ENCODE measurements around the gene ITGB3. TPM values are rescaled to one million over a fixed set of nuclear protein-coding genes. Genes with fewer than 3 reads are reported as not detected.
A peak's percentile ranks its signal among the peaks of the same experiment; 100 is the strongest.
"Not testable (repeated sequence)": the region's sequence is repeated elsewhere in the genome, so short reads cannot be mapped to it uniquely, and the experiment has no call there.

The ITGB3 gene
- total RNA-seq, 4 donors from 2014 or later = 7.4 to 28.7 (median 23.5) TPM

DNA sequence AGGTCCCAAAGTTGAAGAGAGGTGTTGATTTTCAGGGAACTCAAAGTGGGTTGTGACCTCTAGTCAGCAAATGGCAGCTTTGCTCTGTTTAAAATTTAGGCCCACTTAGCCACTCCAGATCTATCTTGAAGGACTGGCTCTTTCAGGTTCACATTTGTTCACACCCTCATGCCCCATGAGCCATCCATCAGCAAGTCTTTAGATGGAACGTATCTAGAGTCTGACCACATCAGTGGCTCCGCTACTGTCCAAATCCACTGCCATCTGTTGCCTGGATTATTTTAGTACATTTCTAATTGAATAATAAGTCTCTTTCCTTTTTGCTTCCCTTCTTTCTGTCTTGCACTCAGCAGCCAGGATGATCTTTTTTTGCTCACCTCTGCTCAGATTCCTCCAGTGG, 10.5 kb downstream of the ITGB3 start:
- Histone ChIP-seq H3K36me3 (no peaks in the 10 kb centered on the region), H3K27ac (no peak overlapping the region), H3K4me1 (no peaks in the 10 kb centered on the region), H3K4me3 (no peak overlapping the region), H3K27me3 (no peaks in the 10 kb centered on the region), H3K9me3 (no peaks in the 10 kb centered on the region)
- DNase-seq = no peak
- TF ChIP-seq, protein P1, sequence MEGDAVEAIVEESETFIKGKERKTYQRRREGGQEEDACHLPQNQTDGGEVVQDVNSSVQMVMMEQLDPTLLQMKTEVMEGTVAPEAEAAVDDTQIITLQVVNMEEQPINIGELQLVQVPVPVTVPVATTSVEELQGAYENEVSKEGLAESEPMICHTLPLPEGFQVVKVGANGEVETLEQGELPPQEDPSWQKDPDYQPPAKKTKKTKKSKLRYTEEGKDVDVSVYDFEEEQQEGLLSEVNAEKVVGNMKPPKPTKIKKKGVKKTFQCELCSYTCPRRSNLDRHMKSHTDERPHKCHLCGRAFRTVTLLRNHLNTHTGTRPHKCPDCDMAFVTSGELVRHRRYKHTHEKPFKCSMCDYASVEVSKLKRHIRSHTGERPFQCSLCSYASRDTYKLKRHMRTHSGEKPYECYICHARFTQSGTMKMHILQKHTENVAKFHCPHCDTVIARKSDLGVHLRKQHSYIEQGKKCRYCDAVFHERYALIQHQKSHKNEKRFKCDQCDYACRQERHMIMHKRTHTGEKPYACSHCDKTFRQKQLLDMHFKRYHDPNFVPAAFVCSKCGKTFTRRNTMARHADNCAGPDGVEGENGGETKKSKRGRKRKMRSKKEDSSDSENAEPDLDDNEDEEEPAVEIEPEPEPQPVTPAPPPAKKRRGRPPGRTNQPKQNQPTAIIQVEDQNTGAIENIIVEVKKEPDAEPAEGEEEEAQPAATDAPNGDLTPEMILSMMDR (IDR thresholded peaks at IDR 0.05) = no peak
- TF ChIP-seq POLR2A (IDR thresholded peaks at IDR 0.05) = no peak
- intact Hi-C loops (cut with DNase I; ENCODE audit: low total_unique reads) = no loop called here

DNA sequence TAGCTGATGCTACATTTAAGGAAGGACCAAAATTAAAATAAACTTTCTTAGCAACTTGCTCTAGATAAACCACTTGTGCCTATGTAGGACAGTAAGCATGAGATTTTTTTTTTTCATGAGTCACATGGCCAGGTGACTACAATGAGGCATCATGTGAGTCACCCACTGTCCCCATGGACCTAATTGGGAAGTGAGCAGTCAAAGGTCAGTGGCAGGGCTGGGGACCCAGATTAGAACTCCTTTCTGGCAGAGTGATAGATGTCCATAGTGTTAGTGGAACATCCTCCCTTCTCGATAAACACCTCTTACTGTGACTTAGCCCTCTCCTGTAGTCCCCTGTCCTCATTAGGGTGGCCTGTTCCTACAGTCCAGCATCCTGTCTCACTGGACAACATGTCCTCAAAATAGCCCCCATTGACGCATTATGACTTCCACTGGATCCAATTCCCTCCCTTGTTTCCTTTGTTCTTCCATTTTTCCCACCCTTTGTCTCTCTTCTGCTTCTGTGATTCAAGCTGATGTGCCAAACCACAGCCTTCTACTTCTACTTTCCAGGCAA, 12.4 kb downstream of the ITGB3 start:
- TF ChIP-seq, protein P1 (IDR thresholded peaks at IDR 0.05) = no peak
- TF ChIP-seq POLR2A (IDR thresholded peaks at IDR 0.05) = no peak
- no peak for DNase-seq
- Histone ChIP-seq H3K9me3 (no peaks in the 10 kb centered on the region), H3K4me3 (no peak overlapping the region), H3K4me1 (no peaks in the 10 kb centered on the region), H3K27me3 (no peaks in the 10 kb centered on the region), H3K27ac (peak overlapping the region; percentile 29 to 36), H3K36me3 (no peaks in the 10 kb centered on the region)
- intact Hi-C loops (cut with DNase I; ENCODE audit: low total_unique reads) = no loop called here

DNA sequence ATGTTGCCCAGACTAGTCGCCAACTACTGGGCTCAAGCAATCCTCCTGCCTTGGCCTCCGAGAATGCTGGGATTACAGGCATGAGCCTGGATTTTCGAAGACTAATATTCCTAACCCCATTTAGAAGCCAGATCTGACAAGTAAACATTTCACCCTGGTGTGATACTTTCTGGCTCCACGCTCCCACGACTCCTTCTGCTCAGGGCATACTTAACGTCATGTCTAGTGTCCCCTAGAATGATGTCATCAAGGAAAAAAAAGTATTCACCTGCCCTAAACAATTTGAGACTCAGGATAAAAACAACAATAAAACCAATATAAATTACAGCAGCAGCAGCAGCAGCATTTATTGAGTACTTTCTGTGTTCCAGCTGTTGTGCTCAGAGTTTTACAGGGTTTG, 13.2 kb downstream of the ITGB3 start:
- no peak for DNase-seq
- Histone ChIP-seq H3K27ac (peak overlapping the region; percentile 29 to 36), H3K36me3 (no peaks in the 10 kb centered on the region), H3K4me1 (no peaks in the 10 kb centered on the region), H3K4me3 (no peak overlapping the region), H3K27me3 (no peaks in the 10 kb centered on the region), H3K9me3 (no peaks in the 10 kb centered on the region)
- intact Hi-C loops (cut with DNase I; ENCODE audit: low total_unique reads) = no loop called here
- TF ChIP-seq POLR2A (IDR thresholded peaks at IDR 0.05) = no peak
- TF ChIP-seq, protein P1 (IDR thresholded peaks at IDR 0.05) = no peak

DNA sequence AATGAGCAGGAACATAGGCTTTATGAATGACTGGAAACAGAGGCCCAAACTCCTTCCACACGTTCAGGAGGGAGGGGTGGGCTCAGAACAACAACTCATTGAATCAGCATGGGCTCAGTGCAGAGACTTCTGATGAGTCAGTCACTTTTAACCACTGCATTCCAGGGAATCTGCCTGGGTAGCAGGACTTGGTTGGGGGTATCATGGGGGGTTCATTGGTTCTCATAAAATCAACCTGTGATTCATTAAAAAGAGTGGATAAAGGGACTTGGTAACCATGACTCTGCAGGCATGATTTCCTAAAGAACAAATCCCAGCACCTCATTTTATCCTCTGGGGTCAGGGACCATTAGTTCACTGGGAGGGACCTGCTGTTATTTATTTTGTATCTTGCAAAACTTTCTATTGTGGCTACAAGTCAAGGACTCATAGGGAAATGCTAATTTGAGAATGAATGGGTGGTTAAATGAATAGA, 13.8 kb downstream of the ITGB3 start:
- intact Hi-C loops (cut with DNase I; ENCODE audit: low total_unique reads) = no loop called here
- no peak for DNase-seq
- Histone ChIP-seq H3K36me3 (no peaks in the 10 kb centered on the region), H3K27ac (peak overlapping the region in 1 of 2 donors; percentile 36), H3K4me3 (no peak overlapping the region), H3K9me3 (no peaks in the 10 kb centered on the region), H3K27me3 (no peaks in the 10 kb centered on the region), H3K4me1 (no peaks in the 10 kb centered on the region)
- TF ChIP-seq, protein P1 (IDR thresholded peaks at IDR 0.05) = no peak
- TF ChIP-seq POLR2A (IDR thresholded peaks at IDR 0.05) = no peak

DNA sequence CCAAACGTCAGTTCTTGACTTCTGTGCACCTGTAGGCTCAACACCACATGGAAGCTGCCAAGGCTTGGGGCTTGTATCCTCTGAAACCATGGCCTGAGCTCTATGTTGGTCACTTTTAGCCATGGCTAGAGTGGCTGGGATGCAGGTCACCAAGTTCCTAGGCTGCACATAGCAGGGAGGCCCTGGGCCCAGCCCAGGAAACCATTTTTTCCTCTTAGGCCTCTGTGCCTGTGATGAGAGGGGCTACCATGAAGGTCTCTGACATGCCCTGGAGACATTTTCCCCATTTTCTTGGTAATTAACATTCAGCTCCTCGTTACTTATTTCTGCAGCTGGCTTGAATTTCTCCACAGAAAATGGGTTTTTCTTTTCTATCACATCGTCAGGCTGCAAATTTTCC, 15.3 kb downstream of the ITGB3 start:
- H3K9me3 ChIP-seq; H3K36me3 ChIP-seq; H3K27ac ChIP-seq; H3K27me3 ChIP-seq; H3K4me1 ChIP-seq; H3K4me3 ChIP-seq; intact Hi-C loops (cut with DNase I; ENCODE audit: low total_unique reads); DNase-seq: not testable (repeated sequence)

DNA sequence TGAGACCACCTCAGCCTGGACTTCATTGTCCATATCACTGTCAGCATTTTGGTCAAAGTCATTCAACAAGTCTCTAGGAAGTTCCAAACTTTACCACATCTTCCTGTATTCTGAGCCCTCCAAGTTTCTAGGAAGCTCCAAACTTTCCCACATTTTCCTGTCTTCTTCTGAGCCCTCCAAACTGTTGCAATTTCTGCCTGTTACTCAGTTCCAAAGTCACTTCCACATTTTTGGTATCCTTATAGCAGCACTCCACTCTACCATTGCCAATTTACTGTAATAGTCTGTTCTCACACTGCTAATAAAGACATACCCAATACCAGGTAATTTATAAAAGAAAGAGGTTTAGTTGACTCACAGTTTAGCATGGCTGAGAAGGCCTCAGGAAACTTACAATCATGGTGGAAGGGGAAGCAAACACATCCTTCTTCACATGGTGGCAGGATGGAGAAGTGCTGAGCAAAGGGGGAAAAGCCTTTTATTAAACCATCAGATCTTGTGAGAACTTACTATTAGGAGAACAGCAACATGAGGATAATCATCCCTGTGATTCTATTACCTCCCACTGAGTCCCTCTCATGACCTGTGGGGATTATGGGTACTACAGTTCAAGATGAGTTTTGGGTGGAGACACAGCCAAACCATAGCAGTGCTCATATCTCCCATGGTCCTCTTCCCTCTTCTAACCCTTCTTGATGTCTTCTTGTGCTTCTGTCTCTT, 16.1 kb downstream of the ITGB3 start:
- peak overlapping the region; percentile 21 to 23 for H3K27ac ChIP-seq
- DNase-seq; intact Hi-C loops (cut with DNase I; ENCODE audit: low total_unique reads); H3K4me1 ChIP-seq; H3K27me3 ChIP-seq; H3K4me3 ChIP-seq; H3K36me3 ChIP-seq; H3K9me3 ChIP-seq: not testable (repeated sequence)

Measured in uterus (tissue), 4 donors.